ENCODE measurements around the gene RTKN. TPM values are rescaled to one million over a fixed set of nuclear protein-coding genes. Genes with fewer than 3 reads are reported as not detected.
"Not testable (repeated sequence)": the region's sequence is repeated elsewhere in the genome, so short reads cannot be mapped to it uniquely, and the experiment has no call there.

Gene RTKN
- total RNA-seq, 3 donors from 2014 or later = 49.2 to 60.7 (median 49.7) TPM

DNA sequence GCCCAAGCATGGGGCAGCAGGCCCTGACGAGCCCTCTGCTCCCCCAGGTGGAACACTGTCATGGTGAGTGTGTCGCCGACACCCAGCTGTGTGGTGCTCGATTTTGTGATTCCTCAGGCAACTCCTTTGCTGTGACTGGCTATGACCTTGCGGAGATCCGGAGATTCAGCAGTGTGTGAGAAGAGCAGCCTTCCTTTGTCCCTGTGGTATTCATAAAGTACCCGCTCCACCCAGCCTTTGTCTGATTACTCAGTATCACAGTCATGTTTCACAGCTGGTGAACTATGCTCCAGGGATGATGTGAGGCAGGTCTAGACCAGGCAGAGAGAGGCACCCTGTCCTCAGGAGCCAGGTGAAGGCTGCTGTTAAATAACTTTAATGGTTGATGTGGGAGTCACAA is 16.2 kb downstream of the RTKN start:
- intact Hi-C loops (cut with DNase I, micrococcal nuclease) = no loop called here
- DNase-seq = no peak
- Histone ChIP-seq H3K36me3 (ENCODE audit: low read depth) (no peaks in the 10 kb centered on the region), H3K4me1 (ENCODE audit: low read depth) (peaks cover 28% of the 10 kb centered on the region), H3K9me3 (no peaks in the 10 kb centered on the region), H3K4me3 (no peak overlapping the region)
- ATAC-seq = no peak
- TF ChIP-seq, protein P1, sequence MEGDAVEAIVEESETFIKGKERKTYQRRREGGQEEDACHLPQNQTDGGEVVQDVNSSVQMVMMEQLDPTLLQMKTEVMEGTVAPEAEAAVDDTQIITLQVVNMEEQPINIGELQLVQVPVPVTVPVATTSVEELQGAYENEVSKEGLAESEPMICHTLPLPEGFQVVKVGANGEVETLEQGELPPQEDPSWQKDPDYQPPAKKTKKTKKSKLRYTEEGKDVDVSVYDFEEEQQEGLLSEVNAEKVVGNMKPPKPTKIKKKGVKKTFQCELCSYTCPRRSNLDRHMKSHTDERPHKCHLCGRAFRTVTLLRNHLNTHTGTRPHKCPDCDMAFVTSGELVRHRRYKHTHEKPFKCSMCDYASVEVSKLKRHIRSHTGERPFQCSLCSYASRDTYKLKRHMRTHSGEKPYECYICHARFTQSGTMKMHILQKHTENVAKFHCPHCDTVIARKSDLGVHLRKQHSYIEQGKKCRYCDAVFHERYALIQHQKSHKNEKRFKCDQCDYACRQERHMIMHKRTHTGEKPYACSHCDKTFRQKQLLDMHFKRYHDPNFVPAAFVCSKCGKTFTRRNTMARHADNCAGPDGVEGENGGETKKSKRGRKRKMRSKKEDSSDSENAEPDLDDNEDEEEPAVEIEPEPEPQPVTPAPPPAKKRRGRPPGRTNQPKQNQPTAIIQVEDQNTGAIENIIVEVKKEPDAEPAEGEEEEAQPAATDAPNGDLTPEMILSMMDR (IDR thresholded peaks at IDR 0.05) = no peak

DNA sequence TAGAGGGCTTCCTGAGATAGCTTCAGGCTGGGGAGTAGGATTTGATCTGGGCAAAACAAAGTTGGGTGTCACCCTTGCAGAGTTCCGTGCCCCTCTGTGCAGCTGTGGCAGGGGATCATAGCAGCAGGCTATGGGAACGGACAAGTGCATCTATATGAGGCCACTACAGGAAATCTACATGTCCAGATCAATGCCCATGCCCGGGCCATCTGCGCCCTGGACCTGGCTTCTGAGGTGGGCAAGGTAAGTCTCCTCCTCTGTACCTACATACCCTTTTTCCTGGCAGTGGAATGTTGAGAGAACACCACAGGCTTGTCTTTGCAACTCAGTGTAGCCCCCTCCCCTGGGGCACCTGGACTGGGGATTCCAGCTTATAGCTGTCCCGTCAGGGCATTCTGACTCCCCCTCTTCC is 16.7 kb downstream of the RTKN start:
- intact Hi-C loops (cut with DNase I, micrococcal nuclease) = no loop called here
- TF ChIP-seq, protein P1 (IDR thresholded peaks at IDR 0.05) = no peak
- no peaks in the 10 kb centered on the region for H3K9me3 ChIP-seq
- peaks cover 24% of the 10 kb centered on the region for H3K4me1 ChIP-seq (ENCODE audit: low read depth)
- no peaks in the 10 kb centered on the region for H3K36me3 ChIP-seq (ENCODE audit: low read depth)
- DNase-seq (no peak), ATAC-seq (no peak)
- no peak overlapping the region for H3K4me3 ChIP-seq

DNA sequence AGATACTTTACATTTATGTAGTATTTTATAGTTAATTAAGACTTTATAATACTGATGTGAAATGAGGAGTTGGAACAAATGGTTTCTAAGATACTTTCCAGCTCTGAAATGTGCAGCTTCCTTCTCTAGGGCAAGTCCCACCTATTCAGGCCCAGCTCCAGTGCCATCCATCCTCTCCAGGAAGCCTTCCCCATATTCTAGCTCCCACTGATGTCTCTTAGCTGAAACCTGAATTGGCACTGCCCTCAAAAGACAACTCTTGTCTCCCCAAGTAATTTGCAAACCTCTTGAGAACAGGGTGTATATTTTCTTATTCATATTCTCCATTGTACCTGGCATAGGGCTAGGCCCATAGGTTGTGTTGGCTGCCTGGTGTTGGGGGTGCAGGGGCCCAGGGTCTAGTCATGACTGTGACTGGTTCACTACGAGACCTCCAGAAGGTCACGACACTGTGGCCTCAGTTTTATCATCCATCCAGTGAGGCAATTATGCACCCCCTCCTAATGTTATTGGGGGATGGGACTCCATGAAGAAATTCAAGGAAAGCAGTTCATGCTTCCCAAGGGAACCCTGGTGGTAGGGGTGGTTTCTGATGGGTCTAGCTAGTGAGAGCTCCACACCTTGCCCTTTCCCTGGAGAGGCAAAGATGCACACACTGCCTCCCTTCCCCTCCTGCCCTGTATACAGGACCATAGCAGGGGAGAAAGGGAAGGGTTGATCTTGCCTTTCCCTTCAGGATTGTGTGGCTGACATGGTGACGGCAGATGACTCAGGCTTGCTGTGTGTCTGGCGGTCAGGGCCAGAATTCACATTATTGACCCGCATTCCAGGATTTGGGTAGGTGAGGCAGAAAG is 17.4 kb downstream of the RTKN start:
- Histone ChIP-seq H3K36me3 (ENCODE audit: low read depth) (no peaks in the 10 kb centered on the region), H3K4me1 (ENCODE audit: low read depth) (peaks cover 19% of the 10 kb centered on the region), H3K4me3 (no peak overlapping the region), H3K9me3 (no peaks in the 10 kb centered on the region)
- ATAC-seq (no peak), DNase-seq (no peak)
- TF ChIP-seq, protein P1 (IDR thresholded peaks at IDR 0.05) = no peak
- intact Hi-C loops (cut with DNase I, micrococcal nuclease) = no loop called here

DNA sequence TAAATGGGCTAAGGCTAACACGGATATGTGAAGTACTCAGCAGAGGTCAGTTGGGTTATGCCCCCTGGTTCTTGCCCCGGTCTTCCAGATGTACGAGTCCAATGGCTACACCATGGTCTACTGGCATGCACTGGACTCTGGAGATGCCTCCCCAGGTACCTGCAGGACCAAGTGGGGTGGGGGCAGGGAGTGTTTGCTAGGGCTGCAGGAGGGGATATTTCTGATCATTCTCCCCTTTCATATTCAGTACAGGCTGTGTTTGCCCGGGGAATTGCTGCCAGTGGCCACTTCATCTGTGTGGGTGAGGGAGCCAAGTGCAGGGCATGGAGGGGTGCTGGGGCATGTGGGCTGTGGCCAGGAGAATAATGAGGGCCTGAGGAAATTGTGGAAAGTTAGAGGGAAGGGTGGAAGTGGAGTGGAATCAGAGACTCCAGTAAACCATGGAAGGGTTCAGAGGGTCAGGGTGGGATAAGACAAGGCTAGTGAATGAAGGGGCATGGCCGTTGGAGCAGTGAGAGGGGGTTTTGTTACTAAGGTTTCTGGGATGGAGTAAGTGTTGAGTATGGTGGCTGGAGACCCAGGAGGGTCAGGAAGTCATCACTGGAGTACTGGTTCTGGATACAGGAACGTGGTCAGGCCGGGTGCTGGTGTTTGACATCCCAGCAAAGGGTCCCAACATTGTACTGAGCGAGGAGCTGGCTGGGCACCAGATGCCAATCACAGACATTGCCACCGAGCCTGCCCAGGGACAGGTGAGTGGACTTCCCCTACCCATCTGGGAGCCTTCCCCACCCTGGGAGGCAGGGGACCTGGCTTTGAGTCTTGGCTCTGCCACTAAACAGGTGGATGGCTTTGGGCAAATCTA is 18.3 kb downstream of the RTKN start:
- Histone ChIP-seq H3K4me1 (ENCODE audit: low read depth) (peaks cover 12% of the 10 kb centered on the region), H3K36me3 (ENCODE audit: low read depth) (no peaks in the 10 kb centered on the region), H3K9me3 (no peaks in the 10 kb centered on the region), H3K4me3 (no peak overlapping the region)
- TF ChIP-seq, protein P1 (IDR thresholded peaks at IDR 0.05) = no peak
- ATAC-seq = no peak
- intact Hi-C loops (cut with DNase I, micrococcal nuclease) = no loop called here
- DNase-seq = peak in 1 of 3 donors; percentile 35

DNA sequence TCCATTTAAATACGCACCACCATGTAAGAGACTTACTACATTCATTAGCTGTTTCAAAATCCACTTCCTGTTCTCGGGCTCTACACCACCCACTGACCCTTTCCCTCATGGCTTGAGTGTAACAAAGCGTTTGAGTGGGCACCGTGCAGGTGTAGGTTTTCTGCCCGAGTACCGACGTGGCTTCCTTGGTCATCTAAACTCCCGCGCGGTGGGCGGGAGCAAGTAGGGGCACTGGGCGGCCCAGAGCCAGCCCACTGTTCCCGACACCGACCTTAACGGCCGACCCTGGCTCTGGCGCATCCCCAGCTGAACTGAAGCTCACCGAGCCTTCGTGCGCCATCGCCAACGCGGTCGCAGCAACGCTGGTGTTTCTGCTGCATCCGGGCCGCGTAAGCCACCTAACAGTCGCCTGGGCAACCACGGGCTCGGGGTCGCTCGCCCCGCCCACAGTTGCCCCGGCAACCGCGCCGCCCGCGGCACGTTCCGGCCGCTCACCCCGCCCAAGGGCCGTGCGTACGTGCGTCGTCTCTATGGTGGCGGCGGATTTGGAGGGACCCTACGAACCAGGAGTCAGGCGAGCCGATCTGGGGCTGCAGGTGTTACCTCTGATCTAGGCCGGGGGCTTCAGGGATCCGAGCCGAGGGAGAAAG is 20.4 kb downstream of the RTKN start, which contains the start of the genes C2orf81 and WDR54:
Gene C2orf81, minus strand, starts transcription at position 399 of the 650 bp plus-strand sequence. Its CDS starts 59 bp downstream, at position 340.
Gene WDR54, plus strand, starts transcription at position 510 of the 650 bp plus-strand sequence. CDS start 424 bp downstream, outside the sequence.
- Histone ChIP-seq H3K9me3 (no peaks in the 10 kb centered on the region), H3K4me1 (ENCODE audit: low read depth) (peaks cover 12% of the 10 kb centered on the region), H3K36me3 (ENCODE audit: low read depth) (no peaks in the 10 kb centered on the region), H3K4me3 (peak within 1 kb of the TSS; percentile 14)
- TF ChIP-seq, protein P1 (IDR thresholded peaks at IDR 0.05) = no peak
- DNase-seq (peak; percentile 86 to 93 (median 90)), ATAC-seq (peak; percentile 95)
- intact Hi-C loops (cut with DNase I, micrococcal nuclease) = no loop called here

DNA sequence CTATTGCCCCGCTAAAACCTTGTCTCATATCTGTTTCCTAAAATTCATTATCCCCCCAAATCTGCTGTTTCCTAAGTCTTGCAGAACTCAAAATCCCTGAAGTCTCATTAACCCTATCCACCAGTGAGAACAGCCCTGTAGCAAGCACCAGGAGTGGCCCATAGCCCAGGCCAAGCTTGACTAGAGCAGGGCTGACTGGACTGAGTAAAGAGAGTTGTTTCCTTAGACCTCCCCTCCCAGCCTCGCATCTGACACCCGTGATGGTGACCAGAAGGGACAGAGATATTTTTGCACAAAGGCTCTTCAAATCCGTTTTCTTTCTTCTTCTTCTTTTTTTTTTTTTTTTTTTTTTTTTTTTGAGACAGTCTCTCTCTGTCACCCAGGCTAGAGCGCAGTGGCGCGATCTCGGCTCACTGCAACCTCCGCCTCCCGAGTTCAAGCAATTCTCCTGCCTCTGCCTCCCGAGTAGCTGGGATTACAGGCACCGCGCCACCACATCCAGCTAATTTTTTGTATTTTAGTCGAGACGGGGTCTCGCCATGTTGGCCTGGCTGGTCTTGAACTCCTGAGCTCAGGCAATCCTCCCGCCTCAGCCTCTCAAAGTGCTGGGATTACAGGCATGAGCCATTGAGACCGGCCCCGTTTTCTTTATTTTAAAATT is 21.2 kb downstream of the RTKN start:
- DNase-seq; H3K9me3 ChIP-seq; intact Hi-C loops (cut with DNase I, micrococcal nuclease); H3K36me3 ChIP-seq (ENCODE audit: low read depth); ATAC-seq; H3K4me3 ChIP-seq: not testable (repeated sequence)
- H3K4me1 ChIP-seq (ENCODE audit: low read depth) = peaks cover 12% of the 10 kb centered on the region

All from mucosa of descending colon (tissue), 3 donors.